Measurements from ENCODE around the gene PTPRR.

PTPRR gene

DNA sequence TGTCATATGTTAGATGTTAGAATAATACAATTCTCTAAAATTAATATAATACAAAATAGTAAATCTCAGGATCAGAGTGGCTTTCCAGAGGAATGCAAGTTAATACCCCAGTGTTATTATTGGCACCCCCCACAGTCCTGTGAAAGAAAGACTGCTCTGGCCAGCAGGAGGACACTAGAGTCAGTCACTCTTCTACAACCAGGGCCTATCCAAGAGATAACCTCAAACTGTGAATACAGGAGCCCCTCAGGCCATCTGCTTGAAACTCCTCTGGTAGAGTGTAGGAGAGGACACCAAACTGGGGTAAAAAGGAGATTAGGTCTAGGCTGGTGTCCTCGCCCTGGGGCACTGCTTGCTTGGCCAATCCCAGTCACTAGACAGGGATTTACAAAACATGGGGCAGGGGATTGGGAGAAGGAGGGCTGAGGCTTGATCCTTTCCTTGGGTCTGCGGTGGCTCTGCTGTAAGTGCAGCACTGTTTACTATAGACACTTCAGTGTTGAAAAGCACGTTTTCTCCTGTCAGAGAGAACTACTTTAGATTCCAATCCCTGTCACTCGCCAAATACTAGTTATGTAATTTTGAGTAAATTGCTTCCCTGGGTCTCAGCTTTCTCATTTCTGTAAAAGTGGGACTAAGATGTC, 44.5 kb upstream of the PTPRR start:
- no peak overlapping the region for H3K27ac ChIP-seq (ENCODE audit: low read depth, low read length)
- no peak overlapping the region for H2AFZ ChIP-seq (ENCODE audit: low read depth, low read length, severe bottlenecking)
- no peaks in the 10 kb centered on the region for H3K36me3 ChIP-seq (ENCODE audit: low read length)
- no peaks in the 10 kb centered on the region for H3K27me3 ChIP-seq (ENCODE audit: low read length)
- H3K9me3 ChIP-seq (ENCODE audit: insufficient read depth, low read length): no peaks in the 10 kb centered on the region
- H4K20me1 ChIP-seq (ENCODE audit: low read depth, low read length): no peaks in the 10 kb centered on the region
- H3K4me2 ChIP-seq (ENCODE audit: low read depth, low read length, poor library complexity, severe bottlenecking): no peak overlapping the region
- no peaks in the 10 kb centered on the region for H3K79me2 ChIP-seq (ENCODE audit: insufficient read depth, low read length)
- no peaks in the 10 kb centered on the region for H3K9me2 ChIP-seq (replicated peaks; ENCODE audit: insufficient read depth, low read length)
- no peak for TF ChIP-seq EZH2phosphoT487 (conservative IDR thresholded peaks at IDR 0.05; ENCODE audit: low read length)
- TF ChIP-seq, protein P1, sequence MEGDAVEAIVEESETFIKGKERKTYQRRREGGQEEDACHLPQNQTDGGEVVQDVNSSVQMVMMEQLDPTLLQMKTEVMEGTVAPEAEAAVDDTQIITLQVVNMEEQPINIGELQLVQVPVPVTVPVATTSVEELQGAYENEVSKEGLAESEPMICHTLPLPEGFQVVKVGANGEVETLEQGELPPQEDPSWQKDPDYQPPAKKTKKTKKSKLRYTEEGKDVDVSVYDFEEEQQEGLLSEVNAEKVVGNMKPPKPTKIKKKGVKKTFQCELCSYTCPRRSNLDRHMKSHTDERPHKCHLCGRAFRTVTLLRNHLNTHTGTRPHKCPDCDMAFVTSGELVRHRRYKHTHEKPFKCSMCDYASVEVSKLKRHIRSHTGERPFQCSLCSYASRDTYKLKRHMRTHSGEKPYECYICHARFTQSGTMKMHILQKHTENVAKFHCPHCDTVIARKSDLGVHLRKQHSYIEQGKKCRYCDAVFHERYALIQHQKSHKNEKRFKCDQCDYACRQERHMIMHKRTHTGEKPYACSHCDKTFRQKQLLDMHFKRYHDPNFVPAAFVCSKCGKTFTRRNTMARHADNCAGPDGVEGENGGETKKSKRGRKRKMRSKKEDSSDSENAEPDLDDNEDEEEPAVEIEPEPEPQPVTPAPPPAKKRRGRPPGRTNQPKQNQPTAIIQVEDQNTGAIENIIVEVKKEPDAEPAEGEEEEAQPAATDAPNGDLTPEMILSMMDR (IDR thresholded peaks at IDR 0.05; ENCODE audit: insufficient read depth, low read length, poor library complexity, severe bottlenecking): no peak
- no peak overlapping the region for H3K4me3 ChIP-seq (ENCODE audit: insufficient read depth, low read length, poor library complexity, severe bottlenecking)
- H3F3A ChIP-seq (ENCODE audit: insufficient read depth): no peaks in the 10 kb centered on the region
- H3K9ac ChIP-seq (ENCODE audit: low read length): no peak overlapping the region

DNA sequence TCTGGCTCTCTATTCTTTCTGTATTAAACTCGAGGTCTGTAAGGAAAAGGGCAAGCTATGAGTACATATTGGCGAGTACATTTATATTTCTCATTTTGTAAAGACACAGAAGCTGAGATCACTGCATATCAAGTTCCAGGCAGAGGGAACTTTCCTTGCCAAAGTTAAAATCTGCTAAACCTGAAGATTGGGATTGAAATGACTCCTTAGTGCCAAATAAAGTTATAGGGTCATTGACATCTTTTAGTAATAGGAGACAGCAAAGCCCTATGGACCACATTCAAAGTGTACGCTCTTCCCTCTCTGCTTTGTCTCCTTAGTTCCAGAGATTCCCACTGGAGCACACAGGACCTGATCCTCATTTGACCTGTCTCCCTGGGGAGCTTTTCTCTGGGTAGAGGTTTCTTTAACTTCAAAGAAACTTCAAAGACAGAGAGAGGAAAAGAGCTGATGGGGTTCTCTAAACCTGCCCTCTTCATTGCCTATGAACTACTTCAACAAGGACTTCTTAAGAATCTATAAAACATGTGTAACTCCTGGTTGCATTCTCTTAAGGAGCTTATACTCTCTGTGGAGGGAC, 42.6 kb upstream of the PTPRR start:
- H3K9me2 ChIP-seq (replicated peaks; ENCODE audit: insufficient read depth, low read length): no peaks in the 10 kb centered on the region
- H4K20me1 ChIP-seq (ENCODE audit: low read depth, low read length): no peaks in the 10 kb centered on the region
- no peaks in the 10 kb centered on the region for H3K79me2 ChIP-seq (ENCODE audit: insufficient read depth, low read length)
- H3K4me2 ChIP-seq (ENCODE audit: low read depth, low read length, poor library complexity, severe bottlenecking): no peak overlapping the region
- no peaks in the 10 kb centered on the region for H3K27me3 ChIP-seq (ENCODE audit: low read length)
- H3K9ac ChIP-seq (ENCODE audit: low read length): no peak overlapping the region
- no peaks in the 10 kb centered on the region for H3K36me3 ChIP-seq (ENCODE audit: low read length)
- no peak overlapping the region for H3K27ac ChIP-seq (ENCODE audit: low read depth, low read length)
- no peak overlapping the region for H2AFZ ChIP-seq (ENCODE audit: low read depth, low read length, severe bottlenecking)
- H3F3A ChIP-seq (ENCODE audit: insufficient read depth): no peaks in the 10 kb centered on the region
- H3K9me3 ChIP-seq (ENCODE audit: insufficient read depth, low read length): no peaks in the 10 kb centered on the region
- TF ChIP-seq EZH2phosphoT487 (conservative IDR thresholded peaks at IDR 0.05; ENCODE audit: low read length): no peak
- TF ChIP-seq, protein P1 (IDR thresholded peaks at IDR 0.05; ENCODE audit: insufficient read depth, low read length, poor library complexity, severe bottlenecking): no peak
- no peak overlapping the region for H3K4me3 ChIP-seq (ENCODE audit: insufficient read depth, low read length, poor library complexity, severe bottlenecking)

DNA sequence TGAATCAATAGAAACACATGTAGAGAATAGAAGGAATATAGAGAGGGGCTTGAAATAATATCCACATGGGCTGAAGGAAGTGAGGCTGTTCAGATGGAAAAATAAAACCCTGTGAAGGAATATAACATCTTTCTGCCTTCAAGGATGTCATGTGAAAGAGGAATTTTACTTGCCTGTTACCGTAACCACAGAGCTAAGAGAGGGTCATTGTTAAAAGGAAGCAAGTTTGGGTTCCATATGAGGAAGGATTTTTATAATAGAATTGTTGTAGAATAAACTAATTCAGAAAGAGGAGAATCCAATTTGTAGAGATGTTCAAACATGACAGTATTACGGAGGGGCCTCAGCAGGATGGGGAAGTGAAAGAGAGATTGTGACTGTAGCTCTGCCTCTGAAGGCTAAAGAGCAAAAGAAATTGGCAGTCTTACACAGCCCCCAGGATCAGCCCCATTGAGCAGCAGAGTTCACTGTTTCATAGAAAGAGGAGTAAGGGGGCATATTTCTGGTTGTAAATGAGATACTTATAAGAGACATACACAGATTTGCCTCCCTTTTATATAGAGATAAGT, 41.8 kb upstream of the PTPRR start:
- Histone ChIP-seq H3K9me3 (ENCODE audit: insufficient read depth, low read length) (no peaks in the 10 kb centered on the region), H3K27ac (ENCODE audit: low read depth, low read length) (no peak overlapping the region), H3K9ac (ENCODE audit: low read length) (no peak overlapping the region), H3K9me2 (replicated peaks; ENCODE audit: insufficient read depth, low read length) (no peaks in the 10 kb centered on the region), H3K4me3 (ENCODE audit: insufficient read depth, low read length, poor library complexity, severe bottlenecking) (no peak overlapping the region), H3K79me2 (ENCODE audit: insufficient read depth, low read length) (no peaks in the 10 kb centered on the region), H3K4me2 (ENCODE audit: low read depth, low read length, poor library complexity, severe bottlenecking) (no peak overlapping the region), H3K36me3 (ENCODE audit: low read length) (no peaks in the 10 kb centered on the region), H3K27me3 (ENCODE audit: low read length) (no peaks in the 10 kb centered on the region), H4K20me1 (ENCODE audit: low read depth, low read length) (no peaks in the 10 kb centered on the region), H2AFZ (ENCODE audit: low read depth, low read length, severe bottlenecking) (no peak overlapping the region), H3F3A (ENCODE audit: insufficient read depth) (no peaks in the 10 kb centered on the region)
- TF ChIP-seq, protein P1 (IDR thresholded peaks at IDR 0.05; ENCODE audit: insufficient read depth, low read length, poor library complexity, severe bottlenecking): no peak
- no peak for TF ChIP-seq EZH2phosphoT487 (conservative IDR thresholded peaks at IDR 0.05; ENCODE audit: low read length)

All from SU-DHL-6 (cell line).